ENCODE results near the gene SUMF1.
"Not testable (repeated sequence)": the region's sequence is repeated elsewhere in the genome, so short reads cannot be mapped to it uniquely, and the experiment has no call there.

SUMF1 gene

DNA sequence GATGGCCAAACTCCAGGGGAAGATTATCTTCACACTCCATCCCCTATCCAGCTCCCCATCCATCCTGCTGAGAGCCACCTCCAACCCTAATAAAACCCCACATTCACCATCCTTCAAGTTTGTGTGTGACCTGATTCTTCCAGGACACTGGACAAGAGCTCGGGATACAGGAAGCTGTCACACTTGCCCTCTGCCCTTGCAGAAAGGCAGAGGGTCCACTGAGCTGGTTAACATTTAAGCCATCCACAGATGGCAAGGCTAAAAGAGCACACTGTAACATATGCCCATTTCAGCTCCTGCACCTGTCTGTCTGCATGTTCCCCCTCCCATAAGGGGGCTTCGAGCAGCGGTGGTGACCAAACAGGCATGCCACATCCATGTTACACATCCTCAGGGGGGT, 134.1 kb downstream of the SUMF1 start:
- no peak overlapping the region for H3K4me3 ChIP-seq (ENCODE audit: low read depth, low read length)
- in situ Hi-C loops (cut with HindIII; ENCODE audit: low sequenced_read_pairs) = no loop called here
- no peak for DNase-seq (ENCODE audit: low read depth, low spot score)
- TF ChIP-seq, protein P1, sequence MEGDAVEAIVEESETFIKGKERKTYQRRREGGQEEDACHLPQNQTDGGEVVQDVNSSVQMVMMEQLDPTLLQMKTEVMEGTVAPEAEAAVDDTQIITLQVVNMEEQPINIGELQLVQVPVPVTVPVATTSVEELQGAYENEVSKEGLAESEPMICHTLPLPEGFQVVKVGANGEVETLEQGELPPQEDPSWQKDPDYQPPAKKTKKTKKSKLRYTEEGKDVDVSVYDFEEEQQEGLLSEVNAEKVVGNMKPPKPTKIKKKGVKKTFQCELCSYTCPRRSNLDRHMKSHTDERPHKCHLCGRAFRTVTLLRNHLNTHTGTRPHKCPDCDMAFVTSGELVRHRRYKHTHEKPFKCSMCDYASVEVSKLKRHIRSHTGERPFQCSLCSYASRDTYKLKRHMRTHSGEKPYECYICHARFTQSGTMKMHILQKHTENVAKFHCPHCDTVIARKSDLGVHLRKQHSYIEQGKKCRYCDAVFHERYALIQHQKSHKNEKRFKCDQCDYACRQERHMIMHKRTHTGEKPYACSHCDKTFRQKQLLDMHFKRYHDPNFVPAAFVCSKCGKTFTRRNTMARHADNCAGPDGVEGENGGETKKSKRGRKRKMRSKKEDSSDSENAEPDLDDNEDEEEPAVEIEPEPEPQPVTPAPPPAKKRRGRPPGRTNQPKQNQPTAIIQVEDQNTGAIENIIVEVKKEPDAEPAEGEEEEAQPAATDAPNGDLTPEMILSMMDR (IDR thresholded peaks at IDR 0.05; ENCODE audit: low read depth, low read length) = no peak

DNA sequence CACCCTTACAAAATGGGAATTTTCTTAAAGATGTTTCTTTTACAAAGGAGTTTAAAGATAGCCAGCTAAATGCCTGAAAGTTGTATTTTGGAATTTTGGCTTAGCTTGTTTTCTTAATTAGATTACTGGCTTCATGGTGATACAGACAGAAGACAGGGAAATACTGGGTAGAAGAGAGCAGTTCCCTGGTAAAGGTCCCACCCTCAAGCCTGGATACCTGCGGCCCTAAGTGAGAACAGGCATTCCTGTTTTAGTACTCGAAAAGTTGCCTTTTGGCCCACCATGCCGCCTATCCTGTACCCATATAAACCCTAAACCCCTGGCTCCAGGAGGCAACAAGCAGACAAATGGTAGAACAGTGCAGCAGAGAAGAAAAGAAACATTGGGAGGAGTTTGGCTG, 134.5 kb downstream of the SUMF1 start:
- in situ Hi-C loops (cut with HindIII; ENCODE audit: low sequenced_read_pairs) = no loop called here
- H3K4me3 ChIP-seq (ENCODE audit: low read depth, low read length) = no peak overlapping the region
- no peak for DNase-seq (ENCODE audit: low read depth, low spot score)
- TF ChIP-seq, protein P1 (IDR thresholded peaks at IDR 0.05; ENCODE audit: low read depth, low read length) = no peak

DNA sequence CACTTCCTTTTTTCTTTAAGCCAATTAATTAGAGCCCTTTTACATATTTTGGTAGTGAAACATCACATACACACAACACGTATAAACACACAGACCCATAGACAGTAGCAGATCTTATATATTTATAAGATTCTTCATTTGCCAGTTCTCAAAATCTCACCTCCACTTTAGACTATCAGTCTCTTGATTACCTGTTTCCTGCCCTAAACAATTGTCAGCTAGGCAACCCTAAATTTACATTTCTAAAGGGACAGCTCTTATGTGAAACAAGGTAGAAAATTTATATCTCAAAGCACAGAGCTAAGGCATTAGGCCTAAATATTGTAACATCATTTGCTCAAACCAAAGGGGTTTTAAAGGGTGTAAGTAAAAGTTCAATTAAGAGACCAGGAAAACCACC, 135.0 kb downstream of the SUMF1 start:
- TF ChIP-seq, protein P1 (IDR thresholded peaks at IDR 0.05; ENCODE audit: low read depth, low read length) = no peak
- in situ Hi-C loops (cut with HindIII; ENCODE audit: low sequenced_read_pairs) = no loop called here
- H3K4me3 ChIP-seq (ENCODE audit: low read depth, low read length) = no peak overlapping the region
- no peak for DNase-seq (ENCODE audit: low read depth, low spot score)

DNA sequence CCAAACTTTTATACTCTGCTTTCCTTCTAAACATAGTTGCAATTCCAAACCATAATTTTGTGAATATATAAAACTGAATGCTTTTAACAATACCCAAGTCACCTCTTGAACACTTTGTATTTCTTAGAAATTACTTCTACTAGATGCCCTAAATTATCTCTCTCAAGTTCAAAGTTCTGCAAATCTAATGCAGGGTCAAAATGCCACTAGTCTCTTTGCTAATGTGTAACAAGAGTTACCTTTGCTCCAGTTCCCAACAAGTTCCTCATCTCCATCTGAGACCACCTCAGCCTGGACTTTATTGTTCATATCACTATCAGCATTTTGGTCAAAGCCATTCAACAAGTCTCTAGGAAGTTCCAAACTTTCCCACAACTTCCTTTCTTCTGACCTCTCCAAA, 137.3 kb downstream of the SUMF1 start:
- in situ Hi-C loops (cut with HindIII; ENCODE audit: low sequenced_read_pairs); DNase-seq (ENCODE audit: low read depth, low spot score); H3K4me3 ChIP-seq (ENCODE audit: low read depth, low read length): not testable (repeated sequence)

DNA sequence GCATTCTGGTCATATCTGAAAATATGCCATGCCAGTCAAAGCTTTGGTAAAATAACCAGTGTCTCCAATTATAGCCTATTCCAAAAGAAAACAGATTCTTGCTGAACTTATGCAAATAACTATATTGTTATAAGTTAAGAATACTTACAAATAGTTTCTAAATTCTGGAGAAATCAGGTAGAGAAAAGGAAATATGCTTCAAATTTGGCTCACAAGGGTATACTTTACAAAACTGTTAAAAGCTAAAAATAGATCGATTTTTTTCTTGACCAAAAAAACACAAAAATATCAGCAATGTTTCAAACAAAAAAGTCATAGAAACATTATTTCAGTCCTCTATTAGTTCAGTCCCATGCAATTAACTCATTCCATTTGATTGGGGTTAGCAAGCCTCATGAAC, 140.2 kb downstream of the SUMF1 start:
- TF ChIP-seq, protein P1 (IDR thresholded peaks at IDR 0.05; ENCODE audit: low read depth, low read length) = no peak

DNA sequence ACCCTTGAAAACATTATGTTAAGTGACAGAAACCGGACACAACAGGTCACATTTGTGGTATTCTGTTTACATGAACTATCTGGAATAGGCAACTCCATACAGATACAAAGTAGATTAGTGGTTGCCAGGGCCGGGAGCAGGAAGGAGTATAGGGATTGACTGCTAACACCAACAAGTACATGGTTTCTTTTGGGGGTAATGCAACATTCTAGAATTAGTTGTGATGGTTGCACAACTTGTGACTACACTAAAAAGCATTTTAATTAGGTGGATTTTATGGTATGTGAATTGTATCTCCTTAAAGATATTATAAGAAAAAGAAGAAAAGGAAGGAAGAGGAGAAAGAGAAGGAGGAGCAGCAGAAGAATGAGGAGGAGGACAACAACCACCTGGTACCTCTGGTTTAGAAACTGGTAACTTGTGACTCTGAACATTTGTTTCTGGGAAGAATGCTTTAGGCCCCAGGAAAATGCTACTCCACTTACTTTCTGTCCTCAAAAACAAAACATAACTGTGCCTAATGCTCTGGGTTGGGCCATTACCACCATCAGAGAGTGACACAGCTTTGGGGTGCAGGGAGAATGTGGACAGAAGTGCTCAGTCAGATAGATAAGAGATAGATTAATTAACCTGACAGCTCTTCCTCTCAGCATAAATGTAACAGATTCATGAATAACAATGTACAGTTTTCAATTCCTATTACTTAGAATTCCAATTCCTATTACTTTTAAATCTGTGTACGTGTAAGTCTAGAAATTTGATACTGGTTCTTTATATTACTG, 143.6 kb downstream of the SUMF1 start:
- TF ChIP-seq, protein P1 (IDR thresholded peaks at IDR 0.05; ENCODE audit: low read depth, low read length) = no peak
- in situ Hi-C loops (cut with HindIII; ENCODE audit: low sequenced_read_pairs) = no loop called here
- no peak overlapping the region for H3K4me3 ChIP-seq (ENCODE audit: low read depth, low read length)
- no peak for DNase-seq (ENCODE audit: low read depth, low spot score)

More for the DNA sequence above, 140.2 kb downstream of the SUMF1 start:
- no peak overlapping the region for H3K4me3 ChIP-seq (ENCODE audit: low read depth, low read length)
- in situ Hi-C loops (cut with HindIII; ENCODE audit: low sequenced_read_pairs) = no loop called here
- DNase-seq (ENCODE audit: low read depth, low spot score) = no peak

DNA sequence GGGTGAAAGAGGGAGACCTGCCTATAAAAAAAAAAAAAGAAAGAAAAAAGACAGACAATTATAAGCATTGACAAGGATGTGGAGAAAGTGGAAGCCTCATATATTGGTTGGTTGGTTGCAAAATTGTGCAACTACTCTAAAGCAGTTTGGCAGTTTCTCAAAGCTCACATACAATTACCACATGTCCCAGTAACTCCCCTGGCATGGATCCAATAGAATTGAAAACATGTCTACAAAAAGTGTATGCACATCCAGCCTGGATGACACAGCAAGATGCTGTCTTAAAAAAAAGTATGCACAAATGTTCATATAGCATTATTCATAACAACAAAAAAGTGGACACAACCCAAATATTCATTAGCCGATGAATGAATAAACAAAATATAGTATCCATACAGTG, 144.4 kb downstream of the SUMF1 start:
- TF ChIP-seq, protein P1 (IDR thresholded peaks at IDR 0.05; ENCODE audit: low read depth, low read length) = no peak
- H3K4me3 ChIP-seq (ENCODE audit: low read depth, low read length) = no peak overlapping the region
- DNase-seq (ENCODE audit: low read depth, low spot score) = peak; percentile 53
- in situ Hi-C loops (cut with HindIII; ENCODE audit: low sequenced_read_pairs) = no loop called here

Measured in astrocyte of the spinal cord (primary cell).